GM13976 (cell line): ENCODE measurements around the gene PTPN20.
A peak's percentile ranks its signal among the peaks of the same experiment; 100 is the strongest.
"Not testable (repeated sequence)": the region's sequence is repeated elsewhere in the genome, so short reads cannot be mapped to it uniquely, and the experiment has no call there.

ENCODE experiments used
- DNase-seq: peaks from one replicate; pipeline ENCODE4 v3.0.0; 2012; ENCODE audit warnings: low spot score
- in situ Hi-C: fragments of 300-500 bp; cut with MboI; formaldehyde crosslinking; loops from one replicate; pipeline ENCODE4 v1.12.0; 2022; ENCODE audit warnings: low sequenced_read_pairs, mixed read lengths, inconsistent platforms; ENCODE audit not compliant: unreplicated experiment
- TF ChIP-seq, protein P1 (sequence below): IDR thresholded peaks from 2 replicates; pipeline ENCODE4 v1.5.1; 2012; ENCODE audit warnings: borderline replicate concordance, mild to moderate bottlenecking; ENCODE audit not compliant: insufficient read depth; ENCODE audit errors: extremely low read depth, missing control alignments, control extremely low read depth

PTPN20 gene

DNA sequence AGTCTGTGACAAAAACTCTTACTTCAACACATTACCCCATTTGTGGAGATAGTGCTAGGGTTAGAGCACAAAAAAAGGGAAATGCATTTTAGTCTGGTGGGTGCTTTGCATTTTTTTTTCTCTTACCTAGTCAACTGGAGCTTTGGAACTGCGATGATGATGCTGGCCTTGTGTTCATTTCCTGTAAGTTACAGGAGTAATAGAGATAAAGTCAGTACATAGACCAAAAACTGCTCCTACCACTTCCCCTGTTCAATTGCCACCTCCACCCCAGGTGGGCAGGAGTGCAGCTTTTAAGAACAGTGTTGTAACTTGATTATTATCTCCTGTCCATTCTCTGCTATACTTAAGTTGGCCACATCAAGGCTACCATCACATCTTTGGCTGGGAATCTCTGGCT is 29.9 kb downstream of the PTPN20 start:
- in situ Hi-C loops = not testable (repeated sequence)

DNA sequence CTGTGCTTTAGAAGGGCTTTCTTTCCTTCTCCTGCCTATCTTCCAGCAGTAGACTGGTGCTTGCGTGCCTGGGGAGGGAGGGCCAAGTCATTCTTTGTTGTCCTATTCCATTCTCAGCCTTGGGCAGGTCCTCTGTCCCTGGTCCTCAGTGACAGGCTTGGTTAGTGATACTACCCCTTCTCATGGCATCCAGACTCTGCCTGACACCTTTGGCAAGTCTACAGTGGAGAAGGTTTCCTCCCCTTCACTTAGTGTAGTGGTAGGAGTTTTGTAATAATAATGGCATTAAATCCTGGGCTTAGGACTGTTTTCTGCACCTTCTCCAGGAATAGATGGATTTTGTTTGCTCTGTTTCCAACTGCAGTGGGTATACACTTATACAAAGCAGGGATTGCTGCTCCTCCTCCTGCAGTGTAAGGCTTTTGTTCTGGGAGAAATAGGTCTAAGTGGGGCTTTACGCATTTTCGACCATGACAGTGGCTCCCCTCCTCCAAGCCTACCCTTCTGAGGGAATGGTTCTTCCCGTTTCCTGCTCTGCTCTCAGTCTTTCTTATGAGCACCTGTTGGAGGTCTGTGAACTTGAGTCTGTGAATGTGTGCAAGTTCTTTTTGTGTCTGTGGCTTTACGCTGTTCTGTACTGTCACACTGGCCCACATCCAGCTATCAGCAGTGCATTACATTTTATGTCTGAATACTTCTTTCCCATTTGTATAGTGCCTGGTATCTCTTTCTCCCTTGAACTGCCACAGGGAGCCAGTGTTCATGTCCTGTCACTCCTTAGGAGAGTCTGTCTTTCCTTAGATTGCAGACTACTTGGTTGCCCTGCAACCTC is 37.7 kb downstream of the PTPN20 start:
- in situ Hi-C loops, DNase-seq: not testable (repeated sequence)

More for the DNA sequence above, 29.9 kb downstream of the PTPN20 start:
- DNase-seq = not testable (repeated sequence)

DNA sequence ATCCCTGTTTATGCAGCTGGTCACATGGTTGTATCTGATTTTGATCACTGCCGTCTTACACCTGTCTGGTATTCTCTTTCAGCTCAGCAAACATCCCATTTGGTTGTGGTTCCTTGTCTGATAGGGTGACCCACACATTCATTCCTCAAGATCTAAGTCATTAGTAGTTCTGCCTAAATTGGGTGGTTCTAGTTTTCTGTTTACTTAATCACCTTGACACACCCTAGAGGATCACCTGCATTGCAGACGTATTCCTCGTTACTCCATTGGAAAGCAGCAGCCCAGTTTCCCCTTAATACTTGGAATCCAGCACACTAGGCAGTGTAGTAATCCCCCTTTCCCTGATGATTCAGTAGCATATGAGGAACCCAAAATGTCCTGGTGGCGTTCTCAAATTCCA is 41.3 kb downstream of the PTPN20 start:
- in situ Hi-C loops, DNase-seq: not testable (repeated sequence)

DNA sequence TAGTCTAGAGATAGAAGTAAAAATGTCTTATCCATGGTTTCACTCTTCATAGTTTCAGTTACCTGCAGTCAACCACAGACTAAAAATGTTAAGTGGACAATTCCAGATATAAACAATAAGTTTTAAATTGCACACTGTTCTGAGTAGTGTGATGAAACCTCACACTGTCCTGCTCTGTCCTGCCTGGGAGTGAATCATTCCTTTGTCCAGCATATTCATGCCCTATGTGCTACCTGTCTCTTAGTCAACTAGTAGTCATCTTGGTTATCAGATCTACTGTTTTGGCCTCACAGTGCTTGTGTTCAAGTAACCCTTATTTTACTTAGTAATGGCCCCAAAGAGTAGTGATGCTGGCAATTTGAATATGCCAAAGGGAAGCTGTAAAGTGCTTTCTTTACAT is 49.5 kb downstream of the PTPN20 start:
- in situ Hi-C loops, DNase-seq: not testable (repeated sequence)

DNA sequence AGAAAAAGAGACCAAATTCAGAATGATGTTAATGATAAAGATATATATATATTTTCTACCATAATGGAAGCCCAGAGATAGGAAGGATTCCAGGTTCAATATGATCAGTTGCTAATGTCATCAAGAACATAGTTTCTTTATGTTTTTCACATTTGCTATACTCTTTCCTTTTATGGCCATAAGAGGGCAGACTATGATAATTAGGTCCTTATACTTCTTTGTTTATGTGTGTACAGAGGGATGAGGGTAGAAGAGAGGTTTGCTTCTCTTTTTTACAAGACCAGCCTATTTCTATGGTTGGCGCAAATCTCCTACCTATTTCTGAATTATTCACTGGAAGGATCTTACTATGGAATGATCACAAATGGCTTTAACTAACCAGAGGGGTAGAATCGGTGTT is 52.1 kb downstream of the PTPN20 start:
- DNase-seq, in situ Hi-C loops: not testable (repeated sequence)

DNA sequence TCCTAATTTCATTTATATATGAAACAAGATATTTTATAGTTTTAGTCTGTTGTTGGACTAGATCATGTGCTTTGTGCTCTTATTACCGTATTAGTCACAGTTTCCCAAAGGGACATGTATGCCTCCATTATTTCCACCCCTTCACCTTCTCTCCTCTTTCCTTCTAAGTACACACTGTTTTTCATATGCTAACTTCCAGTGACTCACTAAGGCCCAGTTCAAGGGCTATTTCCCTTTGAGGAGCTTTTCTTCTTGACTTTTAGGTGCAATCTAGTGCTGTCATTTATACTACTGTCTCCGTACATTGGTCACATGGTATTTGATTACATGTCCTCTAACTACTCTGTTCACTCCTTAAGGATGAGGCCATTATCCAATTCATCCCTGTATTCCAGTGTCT is 55.8 kb downstream of the PTPN20 start:
- in situ Hi-C loops, DNase-seq: not testable (repeated sequence)

DNA sequence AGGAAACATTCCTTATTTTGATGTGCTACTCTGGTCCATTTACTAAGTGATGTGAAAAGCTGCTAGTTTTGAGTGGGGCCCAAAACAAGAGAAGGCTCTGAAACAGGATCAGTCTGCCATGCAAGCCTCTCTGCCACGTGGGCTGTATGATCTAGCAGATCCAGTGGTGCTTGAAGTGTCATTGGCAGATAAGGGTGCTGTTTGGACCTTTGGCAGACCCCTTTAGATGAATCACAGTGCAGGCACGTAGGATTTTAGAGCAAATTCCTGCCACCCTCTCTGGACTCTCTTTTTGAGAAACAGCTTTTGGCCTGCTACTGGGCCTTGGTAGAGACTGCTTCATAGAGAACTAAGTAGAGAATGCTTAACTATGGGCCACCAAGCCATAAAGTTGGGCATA is 69.0 kb downstream of the PTPN20 start:
- in situ Hi-C loops, DNase-seq: not testable (repeated sequence)

DNA sequence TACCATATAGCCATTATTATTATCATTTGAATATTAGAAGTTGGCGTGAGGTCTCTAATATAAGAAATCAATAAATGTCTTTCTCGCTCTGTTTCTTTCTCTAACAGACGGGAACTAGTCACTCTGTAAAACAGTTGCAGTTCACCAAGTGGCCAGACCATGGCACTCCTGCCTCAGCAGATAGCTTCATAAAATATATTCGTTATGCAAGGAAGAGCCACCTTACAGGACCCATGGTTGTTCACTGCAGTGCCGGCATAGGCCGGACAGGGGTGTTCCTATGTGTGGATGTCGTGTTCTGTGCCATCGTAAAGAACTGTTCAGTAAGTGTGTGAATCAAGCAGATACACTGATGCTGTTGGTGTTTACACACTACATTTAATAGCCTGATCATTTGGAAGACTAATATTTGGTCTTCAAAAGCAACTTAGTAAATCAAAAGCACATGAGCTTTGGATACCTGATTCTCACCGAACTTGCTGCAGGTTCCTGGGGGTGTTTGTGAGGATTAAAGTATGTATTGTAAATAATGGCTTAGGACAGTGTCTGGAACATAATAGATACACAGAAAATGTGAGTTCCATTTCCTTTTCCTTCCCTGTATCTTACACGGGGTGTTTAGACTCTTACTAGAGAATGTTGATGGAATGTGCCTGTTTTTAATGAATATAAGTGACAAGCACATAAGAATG is 76.2 kb downstream of the PTPN20 start:
- DNase-seq, in situ Hi-C loops: not testable (repeated sequence)

DNA sequence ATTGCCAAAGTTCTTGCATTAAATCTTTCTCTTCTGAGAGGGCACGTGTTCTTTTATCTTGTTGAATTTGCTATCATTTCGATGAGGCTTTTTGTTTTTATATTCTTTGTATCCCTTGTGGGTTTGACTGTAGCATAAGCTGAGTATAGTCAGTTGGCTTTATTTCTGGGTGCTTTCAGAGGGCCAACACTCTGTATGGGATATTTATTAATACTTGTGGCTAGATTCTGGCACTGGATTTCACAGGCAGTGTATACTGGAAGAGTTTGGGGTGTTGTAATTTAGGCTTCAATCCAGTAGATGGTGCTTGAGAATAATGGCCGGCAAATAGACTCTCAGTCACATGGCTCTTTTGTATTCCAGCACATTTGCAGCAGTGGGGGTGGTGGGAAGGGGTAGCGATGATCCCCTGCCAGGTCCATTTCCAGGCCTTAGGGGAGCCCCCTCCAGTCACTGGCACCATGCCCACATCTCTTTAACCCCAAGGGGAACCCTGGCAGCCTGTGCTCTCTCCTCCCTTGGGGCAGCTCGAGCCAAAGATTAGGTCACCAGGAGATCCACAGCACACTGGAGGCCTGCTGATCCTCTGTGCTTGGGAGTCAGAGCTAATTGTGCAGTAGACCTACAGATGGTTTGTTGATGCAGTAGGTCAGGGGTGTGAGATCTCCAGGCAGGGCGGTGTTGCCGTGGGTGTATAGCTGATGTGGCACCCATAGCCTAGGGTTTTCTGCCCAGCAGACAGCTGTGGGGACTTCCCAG is 81.8 kb downstream of the PTPN20 start:
- in situ Hi-C loops = no loop called here
- DNase-seq = no peak
- TF ChIP-seq, protein P1, sequence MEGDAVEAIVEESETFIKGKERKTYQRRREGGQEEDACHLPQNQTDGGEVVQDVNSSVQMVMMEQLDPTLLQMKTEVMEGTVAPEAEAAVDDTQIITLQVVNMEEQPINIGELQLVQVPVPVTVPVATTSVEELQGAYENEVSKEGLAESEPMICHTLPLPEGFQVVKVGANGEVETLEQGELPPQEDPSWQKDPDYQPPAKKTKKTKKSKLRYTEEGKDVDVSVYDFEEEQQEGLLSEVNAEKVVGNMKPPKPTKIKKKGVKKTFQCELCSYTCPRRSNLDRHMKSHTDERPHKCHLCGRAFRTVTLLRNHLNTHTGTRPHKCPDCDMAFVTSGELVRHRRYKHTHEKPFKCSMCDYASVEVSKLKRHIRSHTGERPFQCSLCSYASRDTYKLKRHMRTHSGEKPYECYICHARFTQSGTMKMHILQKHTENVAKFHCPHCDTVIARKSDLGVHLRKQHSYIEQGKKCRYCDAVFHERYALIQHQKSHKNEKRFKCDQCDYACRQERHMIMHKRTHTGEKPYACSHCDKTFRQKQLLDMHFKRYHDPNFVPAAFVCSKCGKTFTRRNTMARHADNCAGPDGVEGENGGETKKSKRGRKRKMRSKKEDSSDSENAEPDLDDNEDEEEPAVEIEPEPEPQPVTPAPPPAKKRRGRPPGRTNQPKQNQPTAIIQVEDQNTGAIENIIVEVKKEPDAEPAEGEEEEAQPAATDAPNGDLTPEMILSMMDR = peak; percentile 10

DNA sequence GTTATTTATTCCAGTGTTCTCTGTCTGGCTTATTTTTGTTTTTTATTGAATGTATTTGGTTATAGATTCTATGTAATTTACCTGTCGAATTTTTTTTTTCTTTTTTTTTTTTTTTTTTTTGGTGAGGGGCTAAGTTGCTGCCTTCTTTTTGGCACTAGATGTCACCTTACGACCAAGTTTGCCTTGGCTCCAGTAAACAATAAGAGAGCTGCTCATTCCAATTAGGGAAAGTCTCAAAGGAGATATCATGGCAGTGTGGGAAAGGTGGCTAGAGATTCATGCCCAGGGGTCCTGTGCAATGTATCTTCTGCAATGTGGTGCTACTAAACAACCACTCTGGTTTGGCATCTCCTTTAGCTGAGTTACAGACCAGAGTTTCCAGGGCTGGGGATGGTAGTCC is 84.0 kb downstream of the PTPN20 start:
- TF ChIP-seq, protein P1 = no peak
- in situ Hi-C loops = no loop called here
- no peak for DNase-seq

DNA sequence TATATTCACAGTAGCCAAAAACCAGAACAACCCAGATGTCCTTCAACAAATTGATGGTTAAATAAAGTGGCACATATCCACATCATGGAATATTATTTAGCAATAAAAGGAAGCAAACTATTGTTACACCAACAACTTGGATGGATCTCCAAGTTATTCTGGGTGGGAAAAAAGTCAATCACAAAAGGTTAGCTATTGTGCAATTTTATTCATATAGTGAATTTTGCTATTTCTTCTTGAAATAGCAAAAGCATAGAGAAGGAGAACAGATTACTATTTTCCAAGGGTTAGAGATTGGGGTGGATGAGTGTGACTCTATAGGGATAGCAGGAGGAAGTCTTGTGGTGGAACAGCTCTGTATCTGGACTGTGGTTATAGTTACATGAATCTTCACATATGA is 87.0 kb downstream of the PTPN20 start:
- TF ChIP-seq, protein P1 = no peak
- no peak for DNase-seq
- in situ Hi-C loops = no loop called here
